GM23338 (cell line): ENCODE data around the gene RAB40C. TPM values are rescaled to one million over a fixed set of nuclear protein-coding genes. Genes with fewer than 3 reads are reported as not detected.

Experiments used
- ATAC-seq: fragments of 200-7000 bp; cut with Tn5 transposase; 3 replicates; pipeline ENCODE4 v1.9.1; 2020
- DNase-seq: peaks from one replicate; pipeline ENCODE4 v3.0.0-alpha.2; 2015; ENCODE audit warnings: low spot score
- H2AFZ ChIP-seq: fragments of 200-600 bp; sonication (generic); 2 replicates; pipeline ENCODE4 v1.8.0; 2016; ENCODE audit warnings: antibody characterized with exemption, mild to moderate bottlenecking, moderate library complexity
- H3F3A ChIP-seq: fragments of 200-600 bp; sonication (generic); replicated peaks from 2 replicates; pipeline ENCODE4 v1.8.0; 2017; ENCODE audit warnings: antibody characterized with exemption, mixed run types, low read depth
- H3K27ac ChIP-seq: fragments of 200-600 bp; sonication (generic); 2 replicates; pipeline ENCODE4 v1.6.1; 2016; ENCODE audit warnings: low read depth
- H3K27me3 ChIP-seq: fragments of 200-600 bp; sonication (generic); 2 replicates; pipeline ENCODE4 v1.8.0; 2016; ENCODE audit warnings: mild to moderate bottlenecking, mixed run types, moderate library complexity; ENCODE audit not compliant: insufficient read depth
- H3K36me3 ChIP-seq: fragments of 200-600 bp; sonication (generic); 2 replicates; pipeline ENCODE4 v1.8.0; 2016; ENCODE audit warnings: mild to moderate bottlenecking; ENCODE audit not compliant: insufficient read depth
- H3K4me1 ChIP-seq: fragments of 200-600 bp; sonication (generic); 2 replicates; pipeline ENCODE4 v1.8.0; 2016; ENCODE audit warnings: mild to moderate bottlenecking, moderate library complexity; ENCODE audit not compliant: insufficient read depth
- H3K4me2 ChIP-seq: fragments of 200-600 bp; sonication (generic); 2 replicates; pipeline ENCODE4 v1.7.1; 2017; ENCODE audit warnings: mixed run types
- H3K4me3 ChIP-seq: fragments of 200-600 bp; sonication (generic); 2 replicates; pipeline ENCODE4 v1.6.1; 2016; ENCODE audit warnings: mixed run types
- H3K79me2 ChIP-seq: fragments of 200-600 bp; sonication (generic); replicated peaks from 2 replicates; pipeline ENCODE4 v1.8.0; 2017; ENCODE audit warnings: mild to moderate bottlenecking; ENCODE audit not compliant: insufficient read depth
- H3K9me2 ChIP-seq: fragments of 200-600 bp; sonication (generic); 2 replicates; pipeline ENCODE4 v1.8.0; 2017; ENCODE audit not compliant: insufficient read depth
- H4K20me1 ChIP-seq: fragments of 200-600 bp; sonication (generic); replicated peaks from 2 replicates; pipeline ENCODE4 v1.8.0; 2017; ENCODE audit warnings: mild to moderate bottlenecking; ENCODE audit not compliant: insufficient read depth
- H3K27ac Mint-ChIP-seq: 2 replicates; pipeline ENCODE4 v1.8.0; 2020; ENCODE audit warnings: inconsistent platforms, mild to moderate bottlenecking, moderate library complexity, mixed read lengths
- H3K27me3 Mint-ChIP-seq: 3 replicates; pipeline ENCODE4 v1.8.0; 2022; ENCODE audit warnings: low read depth, mild to moderate bottlenecking, moderate library complexity, mixed read lengths, inconsistent platforms; ENCODE audit not compliant: insufficient read depth, poor library complexity
- H3K36me3 Mint-ChIP-seq: 3 replicates; pipeline ENCODE4 v1.8.0; 2021; ENCODE audit warnings: low read depth, mild to moderate bottlenecking, inconsistent platforms, moderate library complexity, mixed read lengths
- H3K4me1 Mint-ChIP-seq: 3 replicates; pipeline ENCODE4 v1.8.0; 2020; ENCODE audit warnings: mild to moderate bottlenecking, inconsistent platforms, mixed read lengths
- H3K4me3 Mint-ChIP-seq: 3 replicates; pipeline ENCODE4 v1.8.0; 2021; ENCODE audit warnings: moderate library complexity, mild to moderate bottlenecking, inconsistent platforms, mixed read lengths
- H3K9me3 Mint-ChIP-seq: 3 replicates; pipeline ENCODE4 v1.8.0; 2020; ENCODE audit warnings: moderate library complexity, mild to moderate bottlenecking, inconsistent platforms, mixed read lengths
- CREB1 ChIP-seq: fragments of 250-450 bp; sonication (Bioruptor Pico); IDR thresholded peaks from 2 replicates; pipeline ENCODE4 v1.5.0; 2020; ENCODE audit warnings: low read depth, mild to moderate bottlenecking, moderate library complexity
- EZH2 ChIP-seq: fragments of 200-600 bp; sonication (generic); IDR thresholded peaks from one replicate; pipeline ENCODE4 v1.8.0; 2017; ENCODE audit warnings: antibody characterized with exemption, mild to moderate bottlenecking, low read depth; ENCODE audit not compliant: unreplicated experiment
- EZH2phosphoT487 ChIP-seq: fragments of 200-600 bp; sonication (generic); IDR thresholded peaks from one replicate; pipeline ENCODE4 v1.8.1; 2018; ENCODE audit warnings: antibody characterized with exemption; ENCODE audit not compliant: unreplicated experiment
- JUNB ChIP-seq: IDR thresholded peaks from one replicate; pipeline ENCODE4 v1.6.1; 2016; ENCODE audit warnings: antibody characterized with exemption; ENCODE audit not compliant: unreplicated experiment
- NANOG ChIP-seq: IDR thresholded peaks from 2 replicates; pipeline ENCODE4 v1.6.1; 2016; ENCODE audit warnings: antibody characterized with exemption, borderline replicate concordance
- POLR2AphosphoS5 ChIP-seq: IDR thresholded peaks from 2 replicates; pipeline ENCODE4 v1.6.1; 2016; ENCODE audit warnings: antibody characterized with exemption, low read depth
- STAT1 ChIP-seq: IDR thresholded peaks from one replicate; pipeline ENCODE4 v1.6.1; 2016; ENCODE audit warnings: antibody characterized with exemption; ENCODE audit not compliant: unreplicated experiment
- ZNF114 ChIP-seq: fragments of 250-450 bp; sonication (Bioruptor Pico); IDR thresholded peaks from 2 replicates; pipeline ENCODE4 v1.5.0; 2020; ENCODE audit warnings: mild to moderate bottlenecking, moderate library complexity
- ZNF331 ChIP-seq: fragments of 250-450 bp; sonication (Bioruptor Pico); IDR thresholded peaks from 2 replicates; pipeline ENCODE4 v1.5.0; 2020; ENCODE audit warnings: low read depth, mild to moderate bottlenecking, moderate library complexity
- polyA plus RNA-seq: library from polyadenylated mRNA; unstranded; fragments of >200 nt; fragmentation: Nextera tagmentation; extraction: Ambion mirVana; gene quantifications from 2 replicates; pipeline ENCODE4 v1.2.1, GENCODE V29; 2016
- total RNA-seq: library from RNA; depleted of rRNA; stranded (reverse); fragments of >200 nt; shearing (Covaris generic); gene quantifications from 2 replicates; pipeline ENCODE4 v1.2.3, GENCODE V29; 2014
- TF ChIP-seq, protein P1 (sequence below): IDR thresholded peaks from 2 replicates; pipeline ENCODE4 v1.6.1; 2016; ENCODE audit warnings: antibody characterized with exemption
- TF ChIP-seq, protein P2 (sequence below): fragments of 250-450 bp; sonication (Bioruptor Pico); IDR thresholded peaks from 2 replicates; pipeline ENCODE4 v1.5.0; 2020; ENCODE audit warnings: mild to moderate bottlenecking, moderate library complexity
- TF ChIP-seq, protein P3 (sequence below): IDR thresholded peaks from one replicate; pipeline ENCODE4 v1.6.1; 2018; ENCODE audit warnings: antibody characterized with exemption; ENCODE audit not compliant: unreplicated experiment
- TF ChIP-seq, protein P4 (sequence below), 2 experiments: fragments of 200-600 bp in 1 of 2; sonication (generic) in 1 of 2; conservative IDR thresholded peaks; 2 replicates each; pipeline versions ENCODE4 v1.5.1 to v1.6.1; 2016 to 2017; ENCODE audit warnings: antibody characterized with exemption in 2 of 2, low read depth in 2 of 2, mild to moderate bottlenecking in 2 of 2, moderate library complexity in 1 of 2

RAB40C gene
- total and polyA plus RNA-seq, 2 experiments from 2014 or later = 11.2 to 24.6 TPM

GRCh38 chr16:596736-597060, 6.8 kb downstream of the RAB40C start:
- Mint-ChIP-seq H3K27me3 (peaks cover 18% of the 10 kb centered on the region), H3K4me3 (no peak overlapping the region), H3K36me3 (peaks cover 16% of the 10 kb centered on the region), H3K9me3 (no peaks in the 10 kb centered on the region; the same call in 1 of the 3 replicates), H3K27ac (no peak overlapping the region), H3K4me1 (peaks cover 2% of the 10 kb centered on the region; the same call in 1 of the 3 replicates)
- no peak for ATAC-seq
- no peak overlapping the region for H2AFZ ChIP-seq
- no peaks in the 10 kb centered on the region for H3K36me3 ChIP-seq
- TF ChIP-seq EZH2phosphoT487 (no peak), NANOG (no peak), ZNF114 (CRISPR knock-in tag) (no peak), STAT1 (no peak), EZH2 (no peak), JUNB (no peak), CREB1 (CRISPR knock-in tag) (no peak), ZNF331 (CRISPR knock-in tag) (no peak), POLR2AphosphoS5 (no peak)
- TF ChIP-seq, protein P1, sequence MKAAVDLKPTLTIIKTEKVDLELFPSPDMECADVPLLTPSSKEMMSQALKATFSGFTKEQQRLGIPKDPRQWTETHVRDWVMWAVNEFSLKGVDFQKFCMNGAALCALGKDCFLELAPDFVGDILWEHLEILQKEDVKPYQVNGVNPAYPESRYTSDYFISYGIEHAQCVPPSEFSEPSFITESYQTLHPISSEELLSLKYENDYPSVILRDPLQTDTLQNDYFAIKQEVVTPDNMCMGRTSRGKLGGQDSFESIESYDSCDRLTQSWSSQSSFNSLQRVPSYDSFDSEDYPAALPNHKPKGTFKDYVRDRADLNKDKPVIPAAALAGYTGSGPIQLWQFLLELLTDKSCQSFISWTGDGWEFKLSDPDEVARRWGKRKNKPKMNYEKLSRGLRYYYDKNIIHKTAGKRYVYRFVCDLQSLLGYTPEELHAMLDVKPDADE = no peak
- TF ChIP-seq, protein P2, sequence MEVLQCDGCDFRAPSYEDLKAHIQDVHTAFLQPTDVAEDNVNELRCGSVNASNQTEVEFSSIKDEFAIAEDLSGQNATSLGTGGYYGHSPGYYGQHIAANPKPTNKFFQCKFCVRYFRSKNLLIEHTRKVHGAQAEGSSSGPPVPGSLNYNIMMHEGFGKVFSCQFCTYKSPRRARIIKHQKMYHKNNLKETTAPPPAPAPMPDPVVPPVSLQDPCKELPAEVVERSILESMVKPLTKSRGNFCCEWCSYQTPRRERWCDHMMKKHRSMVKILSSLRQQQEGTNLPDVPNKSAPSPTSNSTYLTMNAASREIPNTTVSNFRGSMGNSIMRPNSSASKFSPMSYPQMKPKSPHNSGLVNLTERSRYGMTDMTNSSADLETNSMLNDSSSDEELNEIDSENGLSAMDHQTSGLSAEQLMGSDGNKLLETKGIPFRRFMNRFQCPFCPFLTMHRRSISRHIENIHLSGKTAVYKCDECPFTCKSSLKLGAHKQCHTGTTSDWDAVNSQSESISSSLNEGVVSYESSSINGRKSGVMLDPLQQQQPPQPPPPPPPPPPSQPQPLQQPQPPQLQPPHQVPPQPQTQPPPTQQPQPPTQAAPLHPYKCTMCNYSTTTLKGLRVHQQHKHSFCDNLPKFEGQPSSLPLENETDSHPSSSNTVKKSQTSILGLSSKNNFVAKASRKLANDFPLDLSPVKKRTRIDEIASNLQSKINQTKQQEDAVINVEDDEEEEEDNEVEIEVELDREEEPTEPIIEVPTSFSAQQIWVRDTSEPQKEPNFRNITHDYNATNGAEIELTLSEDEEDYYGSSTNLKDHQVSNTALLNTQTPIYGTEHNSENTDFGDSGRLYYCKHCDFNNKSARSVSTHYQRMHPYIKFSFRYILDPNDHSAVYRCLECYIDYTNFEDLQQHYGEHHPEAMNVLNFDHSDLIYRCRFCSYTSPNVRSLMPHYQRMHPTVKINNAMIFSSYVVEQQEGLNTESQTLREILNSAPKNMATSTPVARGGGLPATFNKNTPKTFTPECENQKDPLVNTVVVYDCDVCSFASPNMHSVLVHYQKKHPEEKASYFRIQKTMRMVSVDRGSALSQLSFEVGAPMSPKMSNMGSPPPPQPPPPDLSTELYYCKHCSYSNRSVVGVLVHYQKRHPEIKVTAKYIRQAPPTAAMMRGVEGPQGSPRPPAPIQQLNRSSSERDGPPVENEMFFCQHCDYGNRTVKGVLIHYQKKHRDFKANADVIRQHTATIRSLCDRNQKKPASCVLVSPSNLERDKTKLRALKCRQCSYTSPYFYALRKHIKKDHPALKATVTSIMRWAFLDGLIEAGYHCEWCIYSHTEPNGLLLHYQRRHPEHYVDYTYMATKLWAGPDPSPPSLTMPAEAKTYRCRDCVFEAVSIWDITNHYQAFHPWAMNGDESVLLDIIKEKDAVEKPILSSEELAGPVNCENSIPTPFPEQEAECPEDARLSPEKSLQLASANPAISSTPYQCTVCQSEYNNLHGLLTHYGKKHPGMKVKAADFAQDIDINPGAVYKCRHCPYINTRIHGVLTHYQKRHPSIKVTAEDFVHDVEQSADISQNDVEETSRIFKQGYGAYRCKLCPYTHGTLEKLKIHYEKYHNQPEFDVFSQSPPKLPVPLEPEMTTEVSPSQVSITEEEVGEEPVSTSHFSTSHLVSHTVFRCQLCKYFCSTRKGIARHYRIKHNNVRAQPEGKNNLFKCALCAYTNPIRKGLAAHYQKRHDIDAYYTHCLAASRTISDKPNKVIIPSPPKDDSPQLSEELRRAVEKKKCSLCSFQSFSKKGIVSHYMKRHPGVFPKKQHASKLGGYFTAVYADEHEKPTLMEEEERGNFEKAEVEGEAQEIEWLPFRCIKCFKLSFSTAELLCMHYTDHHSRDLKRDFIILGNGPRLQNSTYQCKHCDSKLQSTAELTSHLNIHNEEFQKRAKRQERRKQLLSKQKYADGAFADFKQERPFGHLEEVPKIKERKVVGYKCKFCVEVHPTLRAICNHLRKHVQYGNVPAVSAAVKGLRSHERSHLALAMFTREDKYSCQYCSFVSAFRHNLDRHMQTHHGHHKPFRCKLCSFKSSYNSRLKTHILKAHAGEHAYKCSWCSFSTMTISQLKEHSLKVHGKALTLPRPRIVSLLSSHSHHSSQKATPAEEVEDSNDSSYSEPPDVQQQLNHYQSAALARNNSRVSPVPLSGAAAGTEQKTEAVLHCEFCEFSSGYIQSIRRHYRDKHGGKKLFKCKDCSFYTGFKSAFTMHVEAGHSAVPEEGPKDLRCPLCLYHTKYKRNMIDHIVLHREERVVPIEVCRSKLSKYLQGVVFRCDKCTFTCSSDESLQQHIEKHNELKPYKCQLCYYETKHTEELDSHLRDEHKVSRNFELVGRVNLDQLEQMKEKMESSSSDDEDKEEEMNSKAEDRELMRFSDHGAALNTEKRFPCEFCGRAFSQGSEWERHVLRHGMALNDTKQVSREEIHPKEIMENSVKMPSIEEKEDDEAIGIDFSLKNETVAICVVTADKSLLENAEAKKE = no peak
- TF ChIP-seq, protein P3, sequence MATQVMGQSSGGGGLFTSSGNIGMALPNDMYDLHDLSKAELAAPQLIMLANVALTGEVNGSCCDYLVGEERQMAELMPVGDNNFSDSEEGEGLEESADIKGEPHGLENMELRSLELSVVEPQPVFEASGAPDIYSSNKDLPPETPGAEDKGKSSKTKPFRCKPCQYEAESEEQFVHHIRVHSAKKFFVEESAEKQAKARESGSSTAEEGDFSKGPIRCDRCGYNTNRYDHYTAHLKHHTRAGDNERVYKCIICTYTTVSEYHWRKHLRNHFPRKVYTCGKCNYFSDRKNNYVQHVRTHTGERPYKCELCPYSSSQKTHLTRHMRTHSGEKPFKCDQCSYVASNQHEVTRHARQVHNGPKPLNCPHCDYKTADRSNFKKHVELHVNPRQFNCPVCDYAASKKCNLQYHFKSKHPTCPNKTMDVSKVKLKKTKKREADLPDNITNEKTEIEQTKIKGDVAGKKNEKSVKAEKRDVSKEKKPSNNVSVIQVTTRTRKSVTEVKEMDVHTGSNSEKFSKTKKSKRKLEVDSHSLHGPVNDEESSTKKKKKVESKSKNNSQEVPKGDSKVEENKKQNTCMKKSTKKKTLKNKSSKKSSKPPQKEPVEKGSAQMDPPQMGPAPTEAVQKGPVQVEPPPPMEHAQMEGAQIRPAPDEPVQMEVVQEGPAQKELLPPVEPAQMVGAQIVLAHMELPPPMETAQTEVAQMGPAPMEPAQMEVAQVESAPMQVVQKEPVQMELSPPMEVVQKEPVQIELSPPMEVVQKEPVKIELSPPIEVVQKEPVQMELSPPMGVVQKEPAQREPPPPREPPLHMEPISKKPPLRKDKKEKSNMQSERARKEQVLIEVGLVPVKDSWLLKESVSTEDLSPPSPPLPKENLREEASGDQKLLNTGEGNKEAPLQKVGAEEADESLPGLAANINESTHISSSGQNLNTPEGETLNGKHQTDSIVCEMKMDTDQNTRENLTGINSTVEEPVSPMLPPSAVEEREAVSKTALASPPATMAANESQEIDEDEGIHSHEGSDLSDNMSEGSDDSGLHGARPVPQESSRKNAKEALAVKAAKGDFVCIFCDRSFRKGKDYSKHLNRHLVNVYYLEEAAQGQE = no peak
- TF ChIP-seq, protein P4, sequence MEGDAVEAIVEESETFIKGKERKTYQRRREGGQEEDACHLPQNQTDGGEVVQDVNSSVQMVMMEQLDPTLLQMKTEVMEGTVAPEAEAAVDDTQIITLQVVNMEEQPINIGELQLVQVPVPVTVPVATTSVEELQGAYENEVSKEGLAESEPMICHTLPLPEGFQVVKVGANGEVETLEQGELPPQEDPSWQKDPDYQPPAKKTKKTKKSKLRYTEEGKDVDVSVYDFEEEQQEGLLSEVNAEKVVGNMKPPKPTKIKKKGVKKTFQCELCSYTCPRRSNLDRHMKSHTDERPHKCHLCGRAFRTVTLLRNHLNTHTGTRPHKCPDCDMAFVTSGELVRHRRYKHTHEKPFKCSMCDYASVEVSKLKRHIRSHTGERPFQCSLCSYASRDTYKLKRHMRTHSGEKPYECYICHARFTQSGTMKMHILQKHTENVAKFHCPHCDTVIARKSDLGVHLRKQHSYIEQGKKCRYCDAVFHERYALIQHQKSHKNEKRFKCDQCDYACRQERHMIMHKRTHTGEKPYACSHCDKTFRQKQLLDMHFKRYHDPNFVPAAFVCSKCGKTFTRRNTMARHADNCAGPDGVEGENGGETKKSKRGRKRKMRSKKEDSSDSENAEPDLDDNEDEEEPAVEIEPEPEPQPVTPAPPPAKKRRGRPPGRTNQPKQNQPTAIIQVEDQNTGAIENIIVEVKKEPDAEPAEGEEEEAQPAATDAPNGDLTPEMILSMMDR (conservative IDR thresholded peaks at IDR 0.05; ENCODE audit: low read depth in 2 of 2) = no peak
- peaks cover 13% of the 10 kb centered on the region for H4K20me1 ChIP-seq
- H3K27ac ChIP-seq = no peak overlapping the region
- H3K9me2 ChIP-seq = no peaks in the 10 kb centered on the region
- no peak for DNase-seq
- H3K27me3 ChIP-seq = no peaks in the 10 kb centered on the region
- H3K79me2 ChIP-seq = peaks cover 32% of the 10 kb centered on the region
- 0 out of 2 replicates have a peak, but pooled peaks cover 3% of the 10 kb centered on the region for H3F3A ChIP-seq
- no peaks in the 10 kb centered on the region for H3K4me1 ChIP-seq
- no peak overlapping the region for H3K4me2 ChIP-seq
- no peak overlapping the region for H3K4me3 ChIP-seq
